GM23338 (cell line): ENCODE measurements around the gene ACYP2.

Source experiments
- CREB1 ChIP-seq: fragments of 250-450 bp; sonication (Bioruptor Pico); IDR thresholded peaks from 2 replicates; pipeline ENCODE4 v1.5.0; 2020; ENCODE audit warnings: low read depth, mild to moderate bottlenecking, moderate library complexity
- EZH2 ChIP-seq: fragments of 200-600 bp; sonication (generic); IDR thresholded peaks from one replicate; pipeline ENCODE4 v1.8.0; 2017; ENCODE audit warnings: antibody characterized with exemption, mild to moderate bottlenecking, low read depth; ENCODE audit not compliant: unreplicated experiment
- EZH2phosphoT487 ChIP-seq: fragments of 200-600 bp; sonication (generic); IDR thresholded peaks from one replicate; pipeline ENCODE4 v1.8.1; 2018; ENCODE audit warnings: antibody characterized with exemption; ENCODE audit not compliant: unreplicated experiment
- JUNB ChIP-seq: IDR thresholded peaks from one replicate; pipeline ENCODE4 v1.6.1; 2016; ENCODE audit warnings: antibody characterized with exemption; ENCODE audit not compliant: unreplicated experiment
- NANOG ChIP-seq: IDR thresholded peaks from 2 replicates; pipeline ENCODE4 v1.6.1; 2016; ENCODE audit warnings: antibody characterized with exemption, borderline replicate concordance
- POLR2AphosphoS5 ChIP-seq: IDR thresholded peaks from 2 replicates; pipeline ENCODE4 v1.6.1; 2016; ENCODE audit warnings: antibody characterized with exemption, low read depth
- STAT1 ChIP-seq: IDR thresholded peaks from one replicate; pipeline ENCODE4 v1.6.1; 2016; ENCODE audit warnings: antibody characterized with exemption; ENCODE audit not compliant: unreplicated experiment
- ZNF114 ChIP-seq: fragments of 250-450 bp; sonication (Bioruptor Pico); IDR thresholded peaks from 2 replicates; pipeline ENCODE4 v1.5.0; 2020; ENCODE audit warnings: mild to moderate bottlenecking, moderate library complexity
- ZNF331 ChIP-seq: fragments of 250-450 bp; sonication (Bioruptor Pico); IDR thresholded peaks from 2 replicates; pipeline ENCODE4 v1.5.0; 2020; ENCODE audit warnings: low read depth, mild to moderate bottlenecking, moderate library complexity
- TF ChIP-seq, protein P1 (sequence below), 2 experiments: fragments of 200-600 bp in 1 of 2; sonication (generic) in 1 of 2; conservative IDR thresholded peaks; 2 replicates each; pipeline versions ENCODE4 v1.5.1 to v1.6.1; 2016 to 2017; ENCODE audit warnings: antibody characterized with exemption in 2 of 2, low read depth in 2 of 2, mild to moderate bottlenecking in 2 of 2, moderate library complexity in 1 of 2
- TF ChIP-seq, protein P2 (sequence below): fragments of 250-450 bp; sonication (Bioruptor Pico); IDR thresholded peaks from 2 replicates; pipeline ENCODE4 v1.5.0; 2020; ENCODE audit warnings: mild to moderate bottlenecking, moderate library complexity
- TF ChIP-seq, protein P3 (sequence below): IDR thresholded peaks from one replicate; pipeline ENCODE4 v1.6.1; 2018; ENCODE audit warnings: antibody characterized with exemption; ENCODE audit not compliant: unreplicated experiment
- TF ChIP-seq, protein P4 (sequence below): IDR thresholded peaks from 2 replicates; pipeline ENCODE4 v1.6.1; 2016; ENCODE audit warnings: antibody characterized with exemption

DNA sequence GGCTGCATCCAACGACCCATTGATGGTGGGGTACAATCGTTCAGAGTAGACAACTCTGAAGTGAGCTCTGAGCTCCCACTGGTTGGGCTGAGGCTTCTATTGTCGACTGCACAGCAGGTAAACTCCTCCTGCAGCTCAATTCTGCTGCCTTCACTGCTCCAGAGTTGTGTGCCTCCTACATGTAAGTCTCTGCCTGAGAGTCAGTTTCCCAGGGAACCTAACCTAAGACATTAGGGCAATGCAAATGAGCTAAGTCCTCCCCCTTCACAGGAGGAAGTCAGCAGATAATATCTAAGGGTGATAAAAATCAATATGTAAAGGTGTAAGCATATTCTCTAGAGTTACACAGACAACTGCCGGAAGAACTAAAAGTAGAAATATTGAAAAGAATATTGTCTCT is 22.5 kb upstream of the ACYP2 start:
- TF ChIP-seq, protein P1, sequence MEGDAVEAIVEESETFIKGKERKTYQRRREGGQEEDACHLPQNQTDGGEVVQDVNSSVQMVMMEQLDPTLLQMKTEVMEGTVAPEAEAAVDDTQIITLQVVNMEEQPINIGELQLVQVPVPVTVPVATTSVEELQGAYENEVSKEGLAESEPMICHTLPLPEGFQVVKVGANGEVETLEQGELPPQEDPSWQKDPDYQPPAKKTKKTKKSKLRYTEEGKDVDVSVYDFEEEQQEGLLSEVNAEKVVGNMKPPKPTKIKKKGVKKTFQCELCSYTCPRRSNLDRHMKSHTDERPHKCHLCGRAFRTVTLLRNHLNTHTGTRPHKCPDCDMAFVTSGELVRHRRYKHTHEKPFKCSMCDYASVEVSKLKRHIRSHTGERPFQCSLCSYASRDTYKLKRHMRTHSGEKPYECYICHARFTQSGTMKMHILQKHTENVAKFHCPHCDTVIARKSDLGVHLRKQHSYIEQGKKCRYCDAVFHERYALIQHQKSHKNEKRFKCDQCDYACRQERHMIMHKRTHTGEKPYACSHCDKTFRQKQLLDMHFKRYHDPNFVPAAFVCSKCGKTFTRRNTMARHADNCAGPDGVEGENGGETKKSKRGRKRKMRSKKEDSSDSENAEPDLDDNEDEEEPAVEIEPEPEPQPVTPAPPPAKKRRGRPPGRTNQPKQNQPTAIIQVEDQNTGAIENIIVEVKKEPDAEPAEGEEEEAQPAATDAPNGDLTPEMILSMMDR (conservative IDR thresholded peaks at IDR 0.05; ENCODE audit: low read depth in 2 of 2), result no peak
- TF ChIP-seq POLR2AphosphoS5 (no peak), EZH2 (no peak), EZH2phosphoT487 (no peak), STAT1 (no peak), JUNB (no peak), CREB1 (CRISPR knock-in tag) (no peak), NANOG (no peak), ZNF331 (CRISPR knock-in tag) (no peak), ZNF114 (CRISPR knock-in tag) (no peak)
- TF ChIP-seq, protein P2, sequence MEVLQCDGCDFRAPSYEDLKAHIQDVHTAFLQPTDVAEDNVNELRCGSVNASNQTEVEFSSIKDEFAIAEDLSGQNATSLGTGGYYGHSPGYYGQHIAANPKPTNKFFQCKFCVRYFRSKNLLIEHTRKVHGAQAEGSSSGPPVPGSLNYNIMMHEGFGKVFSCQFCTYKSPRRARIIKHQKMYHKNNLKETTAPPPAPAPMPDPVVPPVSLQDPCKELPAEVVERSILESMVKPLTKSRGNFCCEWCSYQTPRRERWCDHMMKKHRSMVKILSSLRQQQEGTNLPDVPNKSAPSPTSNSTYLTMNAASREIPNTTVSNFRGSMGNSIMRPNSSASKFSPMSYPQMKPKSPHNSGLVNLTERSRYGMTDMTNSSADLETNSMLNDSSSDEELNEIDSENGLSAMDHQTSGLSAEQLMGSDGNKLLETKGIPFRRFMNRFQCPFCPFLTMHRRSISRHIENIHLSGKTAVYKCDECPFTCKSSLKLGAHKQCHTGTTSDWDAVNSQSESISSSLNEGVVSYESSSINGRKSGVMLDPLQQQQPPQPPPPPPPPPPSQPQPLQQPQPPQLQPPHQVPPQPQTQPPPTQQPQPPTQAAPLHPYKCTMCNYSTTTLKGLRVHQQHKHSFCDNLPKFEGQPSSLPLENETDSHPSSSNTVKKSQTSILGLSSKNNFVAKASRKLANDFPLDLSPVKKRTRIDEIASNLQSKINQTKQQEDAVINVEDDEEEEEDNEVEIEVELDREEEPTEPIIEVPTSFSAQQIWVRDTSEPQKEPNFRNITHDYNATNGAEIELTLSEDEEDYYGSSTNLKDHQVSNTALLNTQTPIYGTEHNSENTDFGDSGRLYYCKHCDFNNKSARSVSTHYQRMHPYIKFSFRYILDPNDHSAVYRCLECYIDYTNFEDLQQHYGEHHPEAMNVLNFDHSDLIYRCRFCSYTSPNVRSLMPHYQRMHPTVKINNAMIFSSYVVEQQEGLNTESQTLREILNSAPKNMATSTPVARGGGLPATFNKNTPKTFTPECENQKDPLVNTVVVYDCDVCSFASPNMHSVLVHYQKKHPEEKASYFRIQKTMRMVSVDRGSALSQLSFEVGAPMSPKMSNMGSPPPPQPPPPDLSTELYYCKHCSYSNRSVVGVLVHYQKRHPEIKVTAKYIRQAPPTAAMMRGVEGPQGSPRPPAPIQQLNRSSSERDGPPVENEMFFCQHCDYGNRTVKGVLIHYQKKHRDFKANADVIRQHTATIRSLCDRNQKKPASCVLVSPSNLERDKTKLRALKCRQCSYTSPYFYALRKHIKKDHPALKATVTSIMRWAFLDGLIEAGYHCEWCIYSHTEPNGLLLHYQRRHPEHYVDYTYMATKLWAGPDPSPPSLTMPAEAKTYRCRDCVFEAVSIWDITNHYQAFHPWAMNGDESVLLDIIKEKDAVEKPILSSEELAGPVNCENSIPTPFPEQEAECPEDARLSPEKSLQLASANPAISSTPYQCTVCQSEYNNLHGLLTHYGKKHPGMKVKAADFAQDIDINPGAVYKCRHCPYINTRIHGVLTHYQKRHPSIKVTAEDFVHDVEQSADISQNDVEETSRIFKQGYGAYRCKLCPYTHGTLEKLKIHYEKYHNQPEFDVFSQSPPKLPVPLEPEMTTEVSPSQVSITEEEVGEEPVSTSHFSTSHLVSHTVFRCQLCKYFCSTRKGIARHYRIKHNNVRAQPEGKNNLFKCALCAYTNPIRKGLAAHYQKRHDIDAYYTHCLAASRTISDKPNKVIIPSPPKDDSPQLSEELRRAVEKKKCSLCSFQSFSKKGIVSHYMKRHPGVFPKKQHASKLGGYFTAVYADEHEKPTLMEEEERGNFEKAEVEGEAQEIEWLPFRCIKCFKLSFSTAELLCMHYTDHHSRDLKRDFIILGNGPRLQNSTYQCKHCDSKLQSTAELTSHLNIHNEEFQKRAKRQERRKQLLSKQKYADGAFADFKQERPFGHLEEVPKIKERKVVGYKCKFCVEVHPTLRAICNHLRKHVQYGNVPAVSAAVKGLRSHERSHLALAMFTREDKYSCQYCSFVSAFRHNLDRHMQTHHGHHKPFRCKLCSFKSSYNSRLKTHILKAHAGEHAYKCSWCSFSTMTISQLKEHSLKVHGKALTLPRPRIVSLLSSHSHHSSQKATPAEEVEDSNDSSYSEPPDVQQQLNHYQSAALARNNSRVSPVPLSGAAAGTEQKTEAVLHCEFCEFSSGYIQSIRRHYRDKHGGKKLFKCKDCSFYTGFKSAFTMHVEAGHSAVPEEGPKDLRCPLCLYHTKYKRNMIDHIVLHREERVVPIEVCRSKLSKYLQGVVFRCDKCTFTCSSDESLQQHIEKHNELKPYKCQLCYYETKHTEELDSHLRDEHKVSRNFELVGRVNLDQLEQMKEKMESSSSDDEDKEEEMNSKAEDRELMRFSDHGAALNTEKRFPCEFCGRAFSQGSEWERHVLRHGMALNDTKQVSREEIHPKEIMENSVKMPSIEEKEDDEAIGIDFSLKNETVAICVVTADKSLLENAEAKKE (CRISPR knock-in tag), result no peak
- TF ChIP-seq, protein P3, sequence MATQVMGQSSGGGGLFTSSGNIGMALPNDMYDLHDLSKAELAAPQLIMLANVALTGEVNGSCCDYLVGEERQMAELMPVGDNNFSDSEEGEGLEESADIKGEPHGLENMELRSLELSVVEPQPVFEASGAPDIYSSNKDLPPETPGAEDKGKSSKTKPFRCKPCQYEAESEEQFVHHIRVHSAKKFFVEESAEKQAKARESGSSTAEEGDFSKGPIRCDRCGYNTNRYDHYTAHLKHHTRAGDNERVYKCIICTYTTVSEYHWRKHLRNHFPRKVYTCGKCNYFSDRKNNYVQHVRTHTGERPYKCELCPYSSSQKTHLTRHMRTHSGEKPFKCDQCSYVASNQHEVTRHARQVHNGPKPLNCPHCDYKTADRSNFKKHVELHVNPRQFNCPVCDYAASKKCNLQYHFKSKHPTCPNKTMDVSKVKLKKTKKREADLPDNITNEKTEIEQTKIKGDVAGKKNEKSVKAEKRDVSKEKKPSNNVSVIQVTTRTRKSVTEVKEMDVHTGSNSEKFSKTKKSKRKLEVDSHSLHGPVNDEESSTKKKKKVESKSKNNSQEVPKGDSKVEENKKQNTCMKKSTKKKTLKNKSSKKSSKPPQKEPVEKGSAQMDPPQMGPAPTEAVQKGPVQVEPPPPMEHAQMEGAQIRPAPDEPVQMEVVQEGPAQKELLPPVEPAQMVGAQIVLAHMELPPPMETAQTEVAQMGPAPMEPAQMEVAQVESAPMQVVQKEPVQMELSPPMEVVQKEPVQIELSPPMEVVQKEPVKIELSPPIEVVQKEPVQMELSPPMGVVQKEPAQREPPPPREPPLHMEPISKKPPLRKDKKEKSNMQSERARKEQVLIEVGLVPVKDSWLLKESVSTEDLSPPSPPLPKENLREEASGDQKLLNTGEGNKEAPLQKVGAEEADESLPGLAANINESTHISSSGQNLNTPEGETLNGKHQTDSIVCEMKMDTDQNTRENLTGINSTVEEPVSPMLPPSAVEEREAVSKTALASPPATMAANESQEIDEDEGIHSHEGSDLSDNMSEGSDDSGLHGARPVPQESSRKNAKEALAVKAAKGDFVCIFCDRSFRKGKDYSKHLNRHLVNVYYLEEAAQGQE, result no peak
- TF ChIP-seq, protein P4, sequence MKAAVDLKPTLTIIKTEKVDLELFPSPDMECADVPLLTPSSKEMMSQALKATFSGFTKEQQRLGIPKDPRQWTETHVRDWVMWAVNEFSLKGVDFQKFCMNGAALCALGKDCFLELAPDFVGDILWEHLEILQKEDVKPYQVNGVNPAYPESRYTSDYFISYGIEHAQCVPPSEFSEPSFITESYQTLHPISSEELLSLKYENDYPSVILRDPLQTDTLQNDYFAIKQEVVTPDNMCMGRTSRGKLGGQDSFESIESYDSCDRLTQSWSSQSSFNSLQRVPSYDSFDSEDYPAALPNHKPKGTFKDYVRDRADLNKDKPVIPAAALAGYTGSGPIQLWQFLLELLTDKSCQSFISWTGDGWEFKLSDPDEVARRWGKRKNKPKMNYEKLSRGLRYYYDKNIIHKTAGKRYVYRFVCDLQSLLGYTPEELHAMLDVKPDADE, result no peak
